GM21381 (cell line): ENCODE data around the gene TTC33.
"Not testable (repeated sequence)": the region's sequence is repeated elsewhere in the genome, so short reads cannot be mapped to it uniquely, and the experiment has no call there.

Experiments used
- ATAC-seq: cut with Tn5 transposase; IDR thresholded peaks from one replicate; pipeline ENCODE4 v1.9.1; 2021; ENCODE audit warnings: mild to moderate bottlenecking, moderate library complexity; ENCODE audit not compliant: unreplicated experiment

The TTC33 gene

DNA sequence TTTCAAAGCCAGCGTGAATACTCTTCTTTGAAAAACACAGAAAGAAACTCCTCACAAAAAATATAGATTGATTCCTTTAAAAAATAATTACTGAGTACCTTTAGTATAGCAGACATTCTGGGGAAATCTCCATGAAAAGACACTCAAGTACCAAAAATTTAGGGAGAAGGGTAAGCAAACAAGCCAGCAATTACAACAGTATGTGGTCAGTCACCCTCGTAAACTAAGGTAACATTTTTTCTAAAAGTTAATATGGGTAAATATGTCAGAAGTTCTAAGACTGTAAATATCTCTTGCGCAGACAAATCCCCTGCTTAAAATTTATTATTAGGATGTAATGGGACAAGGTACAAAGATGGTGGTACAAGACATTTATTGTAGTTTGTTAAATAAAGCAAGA, 178.0 kb downstream of the TTC33 start:
- ATAC-seq, result no peak

GRCh38 chr5:40575921-40576320, 179.8 kb downstream of the TTC33 start:
- ATAC-seq, result no peak

- ATAC-seq, result no peak
Observed at GRCh38 chr5:40575411-40575810, 180.3 kb downstream of the TTC33 start.

GRCh38 chr5:40572937-40573336, 182.8 kb downstream of the TTC33 start:
- no peak for ATAC-seq

DNA sequence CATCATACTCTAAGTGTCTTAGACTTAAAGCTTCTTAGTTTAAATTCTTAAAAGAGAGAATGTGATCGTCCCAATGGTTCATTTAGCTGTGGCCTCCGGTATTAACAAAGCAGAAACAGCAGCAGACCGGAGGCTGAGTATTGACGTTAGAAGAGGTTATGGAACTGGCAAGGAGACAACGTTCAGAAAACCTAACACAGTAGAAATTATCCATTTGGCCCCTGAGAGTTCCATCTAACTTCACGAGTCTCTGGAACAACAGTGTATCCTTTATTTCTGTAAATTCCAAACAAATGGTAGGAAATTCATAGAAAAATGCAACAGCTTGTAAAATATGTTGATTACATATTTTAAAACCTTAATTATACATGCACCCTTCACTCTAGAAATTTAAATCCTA, 183.4 kb downstream of the TTC33 start:
- no peak for ATAC-seq

DNA sequence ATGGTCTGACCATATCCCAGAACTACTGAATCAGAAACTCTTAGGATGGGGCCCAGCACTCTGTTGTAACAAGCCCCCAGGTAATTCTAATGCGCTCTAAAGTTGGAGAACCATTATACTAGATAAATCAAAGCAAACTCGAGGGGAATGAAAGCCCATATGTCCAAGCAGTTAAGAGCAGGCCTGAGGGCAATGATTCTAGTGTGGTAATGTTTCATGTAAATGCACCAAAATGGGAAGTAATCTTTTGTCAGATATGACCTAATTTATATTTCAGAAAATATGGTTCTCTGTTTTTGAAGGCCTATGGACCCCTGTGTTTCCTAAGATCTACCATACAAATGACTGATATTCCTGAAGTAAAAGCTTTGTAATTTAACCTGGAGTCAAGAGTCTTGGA, 184.0 kb downstream of the TTC33 start:
- ATAC-seq, result no peak

DNA sequence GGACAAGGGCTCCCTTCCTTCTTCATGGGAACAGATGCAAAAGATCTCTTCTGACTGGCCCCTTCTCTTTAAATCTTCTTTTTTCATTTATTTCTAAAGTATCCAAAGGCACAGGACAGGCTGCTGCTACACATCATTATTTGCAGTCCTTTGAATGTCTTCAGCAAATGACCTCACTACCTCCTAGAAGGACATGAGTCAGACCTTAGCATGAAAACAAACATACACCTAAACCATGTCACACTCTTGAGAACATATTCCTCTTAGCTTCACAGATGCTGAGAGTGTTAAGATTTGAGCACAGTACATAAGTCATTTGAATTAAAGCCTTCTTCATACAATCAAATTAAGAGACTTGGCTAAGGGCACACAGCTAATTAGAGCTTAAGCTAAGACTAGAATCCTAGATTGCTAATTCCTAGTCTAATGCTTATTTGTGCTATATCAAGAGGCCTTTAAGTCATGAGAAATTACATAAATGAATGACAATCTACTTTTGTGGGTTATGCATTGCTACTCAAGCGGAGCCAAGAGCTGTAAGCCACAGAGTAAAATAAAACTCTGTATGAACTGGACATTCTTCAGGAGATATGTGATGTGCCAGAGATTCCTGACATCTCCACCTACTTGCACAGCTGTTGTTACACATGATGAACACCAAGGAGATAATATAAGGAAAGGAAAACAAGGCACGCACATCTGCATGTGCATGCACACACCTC, 185.2 kb downstream of the TTC33 start:
- peak; percentile 77 for ATAC-seq

- no peak for ATAC-seq
Observed at GRCh38 chr5:40569546-40570270, 186.1 kb downstream of the TTC33 start.

GRCh38 chr5:40568548-40568947, 187.2 kb downstream of the TTC33 start:
- no peak for ATAC-seq

- ATAC-seq, result not testable (repeated sequence)
Observed at GRCh38 chr5:40563173-40563572, 192.6 kb downstream of the TTC33 start.

DNA sequence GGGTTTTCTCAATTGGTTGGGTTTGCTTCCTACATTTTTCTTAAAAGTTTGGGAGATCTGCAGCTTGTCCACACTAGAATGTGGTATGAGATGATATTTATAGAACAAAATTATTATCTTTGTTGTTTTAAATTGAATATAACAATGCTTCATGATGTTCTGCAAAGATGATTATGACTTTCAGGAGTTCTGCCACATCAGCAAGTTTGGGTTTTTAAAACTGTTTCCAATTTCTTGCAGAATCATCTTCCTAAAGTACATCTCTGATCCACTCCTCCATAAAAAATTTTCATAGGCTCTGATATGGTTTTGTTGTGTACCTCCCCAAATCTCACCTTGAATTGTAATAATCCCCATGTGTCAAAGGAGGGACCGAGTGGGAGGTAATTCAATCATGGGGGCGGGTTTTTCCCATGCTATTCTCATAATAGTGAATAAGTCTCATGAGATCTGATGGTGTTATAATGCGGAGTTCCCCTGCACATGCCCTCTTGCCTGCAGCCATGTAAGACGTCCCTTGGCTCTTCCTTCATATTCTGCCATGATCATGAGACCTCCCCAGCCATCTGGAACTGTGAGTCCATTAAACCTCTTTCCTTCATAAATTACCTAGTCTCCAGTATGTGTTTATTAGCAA, 195.2 kb downstream of the TTC33 start:
- no peak for ATAC-seq

DNA sequence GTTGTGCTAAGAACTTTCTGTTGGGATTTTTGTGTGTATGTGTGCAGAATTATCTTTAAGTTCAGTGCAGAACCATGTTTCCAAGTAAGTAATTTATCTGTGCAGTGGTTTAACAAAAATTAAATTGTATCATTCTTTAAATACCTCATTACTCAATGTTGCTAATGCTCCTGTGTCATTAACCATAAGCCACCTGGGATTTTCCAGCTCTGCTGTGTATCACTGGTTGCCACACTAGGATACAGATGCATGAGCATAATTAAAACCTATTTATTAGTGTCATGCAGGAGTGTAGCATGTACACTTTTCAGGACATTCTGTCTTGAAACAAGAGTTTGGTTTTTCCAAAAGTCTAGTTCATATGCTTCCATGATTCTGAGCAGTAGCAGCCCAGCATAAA, 196.5 kb downstream of the TTC33 start:
- ATAC-seq, result no peak

DNA sequence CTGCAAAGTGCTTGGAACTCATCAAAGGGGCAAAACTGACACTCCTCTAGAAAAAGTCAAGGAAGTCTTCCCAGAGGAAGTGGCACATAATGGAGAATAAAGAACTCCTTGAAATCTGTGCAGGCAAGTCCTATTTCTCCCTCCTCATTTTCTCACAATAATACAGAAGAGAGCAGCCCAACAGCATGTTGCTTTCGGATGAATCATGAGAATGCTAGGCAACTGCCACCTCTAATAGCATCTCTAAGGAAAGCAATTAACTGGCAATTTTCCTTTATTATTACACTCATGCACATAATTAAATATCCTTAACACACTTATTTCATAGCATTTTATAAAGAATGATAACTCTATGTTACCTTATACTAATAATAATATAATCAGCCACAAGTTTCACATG, 198.3 kb downstream of the TTC33 start:
- ATAC-seq, result no peak

- no peak for ATAC-seq
Observed at GRCh38 chr5:40556811-40557210, 198.9 kb downstream of the TTC33 start.

DNA sequence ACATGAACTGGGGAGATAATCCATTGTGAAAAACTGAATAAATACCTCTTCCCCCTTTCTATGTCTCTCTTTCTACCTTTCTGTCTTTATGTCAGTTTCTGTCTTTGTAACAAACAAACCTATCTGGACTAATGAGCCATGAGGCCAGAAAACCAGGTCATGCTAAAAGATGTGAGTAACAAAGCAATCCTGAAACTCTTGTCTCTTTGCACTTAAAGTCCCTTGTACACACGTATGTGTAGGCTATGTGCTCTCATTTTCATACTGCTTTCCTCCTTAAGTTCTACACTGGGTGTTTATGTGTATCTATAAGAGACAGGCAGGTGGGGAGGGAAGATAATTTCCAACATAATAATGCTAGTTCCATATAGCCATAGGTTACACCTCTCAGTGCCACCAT, 199.9 kb downstream of the TTC33 start:
- ATAC-seq, result no peak

GRCh38 chr5:40554813-40555212, 200.9 kb downstream of the TTC33 start:
- ATAC-seq, result no peak

- ATAC-seq, result no peak
Observed at GRCh38 chr5:40554054-40554453, 201.7 kb downstream of the TTC33 start.

- no peak for ATAC-seq
Observed at GRCh38 chr5:40552981-40553380, 202.8 kb downstream of the TTC33 start.

DNA sequence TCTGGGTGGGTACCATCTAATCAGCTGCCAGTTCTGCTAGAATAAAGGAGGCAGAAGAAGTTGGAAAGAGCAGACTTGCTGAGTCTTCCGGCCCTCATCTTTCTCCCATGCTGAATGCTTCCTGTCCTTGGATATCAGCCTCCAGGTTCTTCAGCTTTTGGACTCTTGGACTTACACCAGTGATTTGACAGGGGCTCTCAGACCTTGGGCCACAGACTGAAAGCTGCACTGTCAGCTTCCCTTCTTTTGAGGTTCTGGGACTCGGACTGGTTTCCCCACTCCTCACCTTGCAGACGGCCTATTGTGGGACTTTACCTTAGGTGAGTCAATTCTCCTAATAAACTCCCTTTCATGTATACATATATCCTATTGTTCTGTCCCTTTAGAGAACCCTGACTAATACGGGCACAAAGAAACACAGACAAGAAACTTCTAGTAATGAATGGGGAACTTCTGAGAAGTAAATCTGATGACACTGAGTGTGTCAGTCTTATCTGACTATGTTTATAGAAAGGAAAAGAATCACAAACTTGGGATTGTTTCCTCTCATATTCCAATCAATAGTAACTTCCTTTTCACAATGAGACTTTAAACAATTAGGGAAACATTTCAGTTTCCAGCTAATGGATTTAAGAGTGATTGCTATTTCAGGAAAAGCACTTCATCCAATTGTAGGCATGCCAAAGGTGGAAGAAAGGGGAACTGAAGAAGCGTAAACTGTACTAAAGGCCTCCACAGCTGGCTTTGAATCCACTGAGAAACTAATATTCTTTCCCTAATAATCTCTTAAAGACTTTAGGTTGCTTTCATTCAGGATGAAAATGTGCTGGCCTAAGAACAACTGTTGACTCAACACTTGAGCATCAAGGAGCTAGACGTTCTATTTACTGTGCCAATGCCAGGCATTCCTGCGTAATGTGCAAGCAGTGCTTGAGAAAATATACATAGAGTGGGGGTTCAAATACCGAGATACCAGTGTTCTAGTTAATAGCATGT, 204.0 kb downstream of the TTC33 start:
- ATAC-seq, result no peak

- no peak for ATAC-seq
Observed at GRCh38 chr5:40550481-40550880, 205.3 kb downstream of the TTC33 start.

- ATAC-seq, result no peak
Observed at GRCh38 chr5:40549616-40550015, 206.1 kb downstream of the TTC33 start.
